Ovary (tissue), 3 donors: Measurements from ENCODE around the gene CRISPLD2.

Source experiments
- EP300 ChIP-seq: sonication (generic); formaldehyde crosslinking; IDR thresholded peaks from one replicate; pipeline ENCODE4 v1.6.1; 2017; ENCODE audit warnings: antibody characterized with exemption
- POLR2A ChIP-seq: fragments of 450-650 bp; IDR thresholded peaks from one replicate; pipeline ENCODE4 v1.6.1; 2017; ENCODE audit warnings: antibody characterized with exemption, mild to moderate bottlenecking, moderate library complexity
- TF ChIP-seq, protein P1 (sequence below), 3 donors: fragments of 450-650 bp in 2 of 3; fragments of 200-600 bp in 1 of 3; IDR thresholded peaks; one replicate each; pipeline versions ENCODE4 v1.5.1 to v1.8.0; 2016 to 2022; ENCODE audit warnings: antibody characterized with exemption in 3 of 3, mild to moderate bottlenecking in 1 of 3
- donor health status: DM: no; HTN: no; CAD: no.

DNA sequence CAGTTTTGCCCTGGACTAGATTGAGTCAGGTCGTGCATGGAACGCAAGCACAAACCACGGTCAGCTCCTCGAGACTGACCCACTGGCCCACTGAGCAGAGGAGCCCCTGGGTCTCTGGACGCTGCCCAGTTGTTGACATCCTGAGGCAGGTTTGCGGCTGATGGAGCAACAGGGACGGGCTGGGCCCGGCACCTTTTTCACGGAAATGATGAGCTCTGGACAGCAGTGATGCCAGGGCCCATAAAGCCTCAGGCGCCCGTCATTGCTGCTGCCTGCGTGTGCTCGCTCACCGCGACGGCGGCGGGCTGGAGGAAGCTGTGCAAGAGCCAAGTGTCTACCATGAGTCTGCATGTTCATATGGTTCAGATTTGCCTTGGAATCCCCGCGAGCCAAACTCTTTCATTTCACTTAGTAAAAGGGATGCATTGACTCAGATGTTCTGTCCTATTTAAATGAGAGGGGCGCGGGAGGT is 30.8 kb upstream of the CRISPLD2 start:
- TF ChIP-seq, protein P1, sequence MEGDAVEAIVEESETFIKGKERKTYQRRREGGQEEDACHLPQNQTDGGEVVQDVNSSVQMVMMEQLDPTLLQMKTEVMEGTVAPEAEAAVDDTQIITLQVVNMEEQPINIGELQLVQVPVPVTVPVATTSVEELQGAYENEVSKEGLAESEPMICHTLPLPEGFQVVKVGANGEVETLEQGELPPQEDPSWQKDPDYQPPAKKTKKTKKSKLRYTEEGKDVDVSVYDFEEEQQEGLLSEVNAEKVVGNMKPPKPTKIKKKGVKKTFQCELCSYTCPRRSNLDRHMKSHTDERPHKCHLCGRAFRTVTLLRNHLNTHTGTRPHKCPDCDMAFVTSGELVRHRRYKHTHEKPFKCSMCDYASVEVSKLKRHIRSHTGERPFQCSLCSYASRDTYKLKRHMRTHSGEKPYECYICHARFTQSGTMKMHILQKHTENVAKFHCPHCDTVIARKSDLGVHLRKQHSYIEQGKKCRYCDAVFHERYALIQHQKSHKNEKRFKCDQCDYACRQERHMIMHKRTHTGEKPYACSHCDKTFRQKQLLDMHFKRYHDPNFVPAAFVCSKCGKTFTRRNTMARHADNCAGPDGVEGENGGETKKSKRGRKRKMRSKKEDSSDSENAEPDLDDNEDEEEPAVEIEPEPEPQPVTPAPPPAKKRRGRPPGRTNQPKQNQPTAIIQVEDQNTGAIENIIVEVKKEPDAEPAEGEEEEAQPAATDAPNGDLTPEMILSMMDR (IDR thresholded peaks at IDR 0.05) = no peak
- TF ChIP-seq POLR2A (no peak), EP300 (no peak)
